NCI-H226 (cell line): Measurements from ENCODE around the gene COBLL1.

Source experiments
- DNase-seq: peaks from one replicate; pipeline ENCODE4 v3.0.0-alpha.2; 2015

COBLL1 gene

DNA sequence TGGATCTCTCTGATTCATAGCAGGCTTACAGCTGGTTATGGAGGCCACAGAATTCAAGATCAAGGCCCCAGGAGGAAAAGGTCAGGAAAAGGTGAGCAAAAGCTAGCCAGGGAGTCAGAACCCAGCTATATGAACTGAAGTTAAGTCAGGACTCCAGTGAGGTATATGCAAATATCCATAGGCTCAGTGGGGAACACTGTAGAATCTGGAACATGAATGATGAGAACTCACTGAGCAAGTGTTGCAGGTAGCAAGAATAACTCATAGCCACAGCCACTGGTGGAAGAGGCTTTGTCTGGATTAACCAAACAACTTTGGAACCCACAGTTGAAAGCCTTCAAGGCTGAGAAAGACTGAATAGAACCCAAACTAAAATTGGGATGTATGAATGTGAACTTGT lies 24.7 kb downstream of the COBLL1 start:
- no peak for DNase-seq

DNA sequence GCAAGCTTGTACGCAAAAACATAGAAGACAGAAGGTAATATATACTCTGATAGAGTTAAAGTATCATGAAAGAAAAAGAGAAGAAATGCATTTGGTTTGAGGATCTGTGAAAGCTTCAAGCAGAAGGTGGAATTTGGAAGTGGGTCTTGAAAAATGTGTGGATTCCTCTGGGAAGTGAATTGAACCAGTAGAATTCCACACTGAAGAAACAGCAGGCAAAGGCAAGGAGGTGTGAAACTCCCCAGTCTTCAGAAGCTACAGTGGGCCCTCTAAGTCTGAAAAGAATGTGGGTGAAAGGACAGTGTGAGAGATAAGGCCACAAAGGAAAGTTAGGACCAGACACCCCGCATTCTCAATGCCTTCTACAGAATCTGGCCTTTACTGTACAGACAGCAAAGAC lies 25.6 kb downstream of the COBLL1 start:
- peak; percentile 22 for DNase-seq

DNA sequence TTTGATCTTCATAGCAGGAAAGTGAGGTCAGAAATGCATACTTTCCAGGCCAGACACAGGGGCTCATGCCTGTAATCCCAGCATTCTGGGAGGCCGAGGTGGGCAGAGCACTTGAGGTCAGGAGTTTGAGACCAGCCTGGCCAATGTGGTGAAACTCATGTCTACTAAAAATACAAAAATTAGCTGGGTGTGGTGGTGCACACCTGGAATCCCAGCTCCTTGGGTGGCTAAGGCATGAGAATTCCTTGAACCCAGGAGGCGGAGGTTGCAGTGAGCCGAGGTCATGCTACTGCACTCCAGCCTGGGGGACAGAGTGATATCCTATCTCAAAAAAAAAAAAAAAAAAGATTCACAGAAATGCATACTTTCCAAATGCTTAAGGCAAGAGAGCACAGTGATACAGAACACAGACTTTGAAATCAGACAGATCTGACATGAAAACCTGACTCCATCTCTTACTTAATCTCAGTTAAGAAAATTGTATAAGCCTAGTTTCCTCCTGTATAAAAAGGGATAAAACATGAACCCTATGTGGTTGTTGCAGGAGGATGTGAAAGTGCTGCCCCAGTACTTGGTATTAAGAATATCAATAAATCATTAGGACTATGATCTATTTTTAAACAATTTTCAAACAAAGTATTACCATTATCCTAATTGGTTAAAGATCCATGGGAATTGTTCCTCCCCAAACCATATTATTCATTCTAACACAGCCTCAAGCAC lies 26.4 kb downstream of the COBLL1 start:
- peak; percentile 35 for DNase-seq

DNA sequence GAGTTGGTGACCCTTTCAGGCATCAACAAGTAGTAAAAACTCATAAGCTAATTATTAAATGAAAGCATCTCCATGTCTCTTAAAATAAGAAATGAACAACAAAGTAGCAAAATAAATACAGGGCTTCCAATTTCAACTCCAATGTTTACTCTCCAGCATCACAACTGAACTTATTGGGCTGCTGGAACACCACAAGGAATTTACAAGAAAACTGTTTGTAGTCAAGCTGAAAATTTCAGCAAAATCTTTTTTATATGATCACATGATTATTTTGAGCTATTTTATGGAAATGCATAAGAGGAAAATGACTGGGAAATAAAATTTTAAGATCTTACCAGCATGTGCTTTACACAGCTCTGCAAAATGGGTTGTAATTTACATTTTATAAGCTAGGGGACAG lies 28.1 kb downstream of the COBLL1 start:
- no peak for DNase-seq

DNA sequence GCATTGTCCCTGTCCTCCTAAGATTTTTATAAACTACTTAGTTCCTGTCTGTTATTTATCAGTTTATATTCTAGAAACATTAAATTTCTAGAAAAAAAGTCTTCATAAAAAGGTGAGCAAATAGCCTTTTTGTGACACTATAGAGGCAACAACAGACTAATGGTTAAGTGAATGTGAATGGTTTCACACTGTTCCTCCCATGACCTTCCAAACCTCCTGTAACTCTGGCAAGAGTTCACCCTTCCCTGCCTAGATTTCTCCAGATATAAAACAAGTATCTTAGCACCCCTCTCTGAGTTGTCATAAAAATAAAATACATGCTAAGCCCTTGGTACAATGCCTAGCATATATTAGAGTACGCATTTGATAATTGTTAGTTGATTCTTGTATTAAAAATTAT lies 29.2 kb downstream of the COBLL1 start:
- DNase-seq, result no peak

DNA sequence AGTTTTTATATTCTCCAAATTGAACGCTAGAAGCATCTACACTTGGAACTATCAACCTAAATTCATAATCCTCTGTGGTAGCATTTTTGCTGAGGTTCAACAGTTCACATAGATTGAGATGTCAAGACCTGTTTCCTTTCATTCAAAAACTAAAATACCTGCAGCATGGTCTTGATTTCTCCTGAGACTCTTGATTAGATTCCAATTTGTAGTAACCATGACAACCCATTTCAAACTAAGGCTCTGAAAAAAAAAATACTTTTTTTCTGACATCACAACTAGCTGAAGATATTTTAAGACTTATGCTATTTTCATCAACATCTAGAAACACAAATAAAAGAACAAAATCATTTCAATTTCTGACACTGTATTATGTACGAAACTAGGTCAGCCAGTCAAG lies 29.8 kb downstream of the COBLL1 start:
- DNase-seq, result no peak

DNA sequence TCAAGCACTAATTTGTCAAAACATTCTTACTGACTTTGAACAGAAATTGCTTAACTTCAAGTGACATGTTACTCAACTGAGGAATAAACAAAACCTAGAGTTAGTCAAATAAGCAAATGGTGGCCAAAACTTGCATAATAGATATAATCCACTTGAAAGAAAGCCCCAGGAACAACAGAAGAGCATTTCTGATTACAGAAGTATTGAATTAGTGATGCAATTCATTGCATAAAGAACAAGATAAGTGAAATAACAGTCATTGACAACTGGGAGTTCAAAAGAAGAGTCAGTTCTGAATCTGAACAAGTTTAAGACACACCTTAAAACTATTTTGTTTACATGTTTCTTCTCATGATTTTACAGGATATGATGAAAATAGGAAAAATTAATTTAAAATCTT lies 30.8 kb downstream of the COBLL1 start:
- DNase-seq, result peak; percentile 22

DNA sequence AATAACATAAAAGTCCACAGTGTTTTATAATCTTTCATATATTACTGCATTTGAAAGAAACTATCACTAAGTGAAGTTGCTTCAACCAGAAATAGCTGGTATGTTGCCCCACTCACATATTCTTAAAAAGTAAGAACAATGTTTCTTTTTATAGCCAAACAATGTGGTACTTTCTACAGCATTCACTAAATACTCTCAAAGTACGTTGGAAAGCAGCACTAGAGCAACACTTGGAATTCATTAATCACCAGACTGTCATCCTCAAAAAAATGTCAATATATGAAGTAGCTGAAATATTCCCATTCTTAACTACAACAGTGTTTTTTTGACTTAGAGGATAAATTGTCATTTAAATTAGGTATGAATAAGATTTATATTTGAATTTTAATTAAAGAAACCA lies 32.8 kb downstream of the COBLL1 start:
- DNase-seq, result no peak

DNA sequence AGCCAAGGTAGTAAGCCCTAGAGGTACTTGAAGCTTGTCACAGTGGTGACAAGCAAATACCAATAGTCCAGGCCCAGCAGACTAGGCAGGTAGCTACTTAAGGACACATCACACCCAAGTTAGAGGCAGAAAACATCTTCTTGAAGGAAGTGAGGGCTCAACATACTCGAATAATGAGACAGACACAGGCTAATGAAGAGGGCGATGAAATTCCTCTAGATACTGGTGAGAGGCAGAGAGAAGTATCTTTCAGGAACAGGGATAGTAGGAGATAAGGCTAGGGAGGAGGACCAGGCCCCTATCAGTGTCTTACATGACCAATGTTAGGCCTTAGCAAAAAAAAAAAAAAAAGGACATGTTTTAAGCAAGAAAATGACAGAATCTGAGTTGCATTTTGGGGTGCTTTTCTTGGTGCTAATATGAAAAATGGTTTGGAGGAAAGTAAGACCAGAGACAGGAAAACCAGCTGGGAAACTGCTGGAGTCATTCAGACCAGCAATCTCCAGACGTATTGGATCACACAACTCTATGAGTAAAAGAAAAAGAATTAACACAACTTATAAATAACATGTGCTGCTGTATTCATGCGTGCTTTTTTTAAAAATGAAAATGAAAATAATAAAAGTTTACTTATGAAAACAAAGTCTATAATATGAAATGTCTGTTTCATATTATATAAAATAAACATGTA lies 37.7 kb downstream of the COBLL1 start:
- DNase-seq, result peak; percentile 34

DNA sequence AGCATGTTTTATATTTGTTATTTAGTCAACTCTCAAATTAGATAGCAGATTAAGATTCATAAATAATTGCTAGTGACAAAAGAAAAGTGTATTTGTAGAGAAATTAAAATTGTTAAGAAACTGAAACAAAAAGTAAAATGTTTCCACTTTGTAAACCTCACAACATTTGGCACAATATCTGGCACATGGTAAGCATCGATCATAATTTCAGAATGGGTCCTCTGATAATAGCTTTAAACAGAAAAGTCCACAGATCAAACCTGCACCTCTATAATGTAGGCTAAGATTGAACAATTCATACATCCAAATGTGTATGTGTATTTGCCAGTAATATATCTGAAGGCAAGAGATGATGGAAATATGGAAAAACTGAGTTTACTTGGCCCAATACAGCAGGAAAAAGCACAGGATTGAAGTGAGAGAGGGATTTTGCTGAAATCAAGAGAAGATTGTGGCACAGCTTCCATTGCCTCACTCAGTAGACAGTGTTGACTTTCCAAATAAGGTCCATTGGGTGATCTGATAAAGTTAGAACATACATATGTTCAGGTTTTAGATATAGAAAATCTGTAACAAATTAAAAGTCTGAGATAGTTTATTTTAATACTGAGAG lies 39.4 kb downstream of the COBLL1 start:
- no peak for DNase-seq

DNA sequence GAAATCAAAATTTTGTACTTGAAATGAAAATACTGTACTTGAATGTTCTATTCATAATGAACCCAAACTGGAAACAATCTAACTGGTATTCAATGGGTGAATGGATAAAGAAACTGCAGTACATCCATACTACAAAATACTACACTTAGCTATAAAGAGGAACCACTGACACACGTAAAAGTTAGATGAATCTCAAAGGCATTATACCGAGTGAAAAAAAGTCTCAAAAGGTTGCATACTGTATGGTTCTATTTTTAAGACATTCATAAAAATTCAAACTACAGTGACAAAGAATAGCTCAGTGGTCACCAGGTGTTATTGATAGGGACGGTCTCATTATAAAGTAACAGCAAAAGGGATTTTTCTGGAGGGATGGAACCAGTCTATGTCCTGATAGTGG lies 41.1 kb downstream of the COBLL1 start:
- DNase-seq, result no peak

DNA sequence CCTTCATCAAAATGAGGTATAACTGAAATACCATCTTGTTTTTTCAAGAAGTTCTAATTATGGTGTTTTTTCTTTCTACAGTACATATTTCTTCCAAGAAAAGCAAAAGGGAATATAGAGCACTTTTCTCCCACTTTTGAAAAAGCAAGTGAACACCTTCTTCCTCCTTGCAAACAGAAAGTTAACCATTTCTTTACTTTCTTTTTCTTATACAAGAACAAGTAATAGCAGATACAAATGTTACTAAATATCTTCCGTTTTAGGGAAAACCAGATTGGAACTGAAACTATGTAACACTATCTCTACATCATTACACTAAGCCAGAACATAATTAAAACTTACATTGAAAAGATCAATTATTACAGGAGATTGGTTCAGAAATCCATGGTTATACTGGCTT lies 44.0 kb downstream of the COBLL1 start:
- no peak for DNase-seq

DNA sequence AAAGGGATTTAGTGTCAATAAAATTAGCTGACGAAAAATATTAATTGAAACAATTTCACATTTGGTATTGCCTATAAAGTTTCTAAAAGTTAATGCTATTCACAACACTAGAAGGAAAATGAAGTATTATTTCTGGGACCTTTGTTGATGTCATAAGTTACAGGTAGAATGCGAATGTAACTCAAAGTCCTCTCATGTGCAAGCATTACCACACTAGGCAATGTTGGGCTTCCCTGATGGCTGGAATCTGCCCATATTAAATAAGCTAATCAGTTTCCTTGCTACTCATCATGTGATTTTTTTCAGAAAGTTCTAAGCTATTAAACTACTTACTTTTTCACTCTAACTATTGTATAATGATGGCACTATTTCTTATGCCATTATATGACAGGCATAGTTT lies 44.6 kb downstream of the COBLL1 start:
- no peak for DNase-seq

DNA sequence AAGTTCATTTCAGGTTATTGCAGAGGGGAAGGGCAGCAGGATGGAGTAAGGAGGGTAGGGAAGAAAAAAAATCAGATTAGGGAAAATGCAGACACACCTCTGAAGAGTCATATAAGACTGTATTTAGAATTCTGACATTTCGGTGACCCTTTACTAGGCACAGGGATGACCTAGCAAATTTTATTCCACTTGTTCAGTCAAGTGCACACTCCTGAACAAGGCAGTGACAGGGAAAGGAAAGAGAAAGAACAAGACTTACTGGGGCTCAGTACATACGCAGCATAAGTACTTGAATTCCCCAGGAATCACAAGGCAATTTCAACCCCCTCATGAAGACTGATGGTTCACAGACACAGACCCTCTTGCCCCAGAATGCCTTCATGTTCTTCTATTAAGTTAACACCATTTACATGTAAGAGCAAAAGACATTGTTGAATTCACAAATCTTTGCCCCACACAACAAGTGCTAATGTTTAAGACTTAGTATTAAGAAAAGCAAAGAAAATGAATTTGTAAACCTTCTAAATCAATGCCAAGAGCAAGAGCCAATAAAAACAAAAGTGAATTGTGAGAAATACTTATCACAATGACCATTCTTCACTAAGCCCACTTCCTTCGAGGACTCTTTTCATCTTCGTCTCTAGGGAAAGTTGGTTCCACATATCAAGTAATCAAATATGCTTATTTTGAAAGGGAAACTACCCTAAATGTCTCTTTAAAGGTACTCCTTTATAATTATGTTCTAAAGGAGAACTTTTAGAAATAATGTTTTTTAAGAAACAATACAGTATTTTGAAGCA lies 47.0 kb downstream of the COBLL1 start:
- DNase-seq, result peak; percentile 30

DNA sequence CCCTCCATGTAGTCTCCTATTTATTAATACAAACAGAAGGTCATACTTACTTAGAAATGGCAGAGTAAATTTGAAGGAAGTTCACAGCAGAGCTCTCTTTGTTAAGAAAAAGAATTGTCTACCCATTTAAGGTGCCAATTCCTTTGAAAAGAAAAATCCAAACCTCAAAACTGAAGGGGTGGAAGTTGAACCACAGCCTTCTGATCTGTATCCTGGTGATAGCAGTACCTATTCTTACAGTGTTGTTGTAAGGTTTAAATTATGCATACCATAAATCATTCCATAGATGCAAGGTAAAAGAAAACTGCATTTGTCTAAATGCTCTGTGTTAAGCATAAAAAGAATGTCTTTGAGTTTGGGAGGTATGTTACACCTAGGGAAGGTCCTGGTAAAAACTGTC lies 47.6 kb downstream of the COBLL1 start:
- peak; percentile 16 for DNase-seq

DNA sequence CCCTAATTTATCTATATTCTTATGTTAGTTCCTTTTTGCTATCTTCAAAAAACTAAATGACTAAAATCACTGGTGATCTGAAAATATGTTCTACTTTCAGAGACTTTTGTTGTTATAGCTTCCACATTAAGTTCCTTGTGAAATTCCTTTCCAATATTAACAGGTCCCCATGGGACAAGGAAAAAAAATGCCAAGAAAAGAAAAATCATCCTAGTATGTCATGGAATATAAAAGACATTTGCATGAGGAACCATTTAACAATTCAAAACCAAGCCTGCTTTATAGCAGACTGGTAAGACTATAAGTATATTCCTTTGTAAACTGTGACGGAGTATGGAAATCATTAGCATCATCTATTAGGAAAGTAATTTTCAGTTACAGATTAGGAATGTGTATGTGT lies 48.1 kb downstream of the COBLL1 start:
- no peak for DNase-seq

DNA sequence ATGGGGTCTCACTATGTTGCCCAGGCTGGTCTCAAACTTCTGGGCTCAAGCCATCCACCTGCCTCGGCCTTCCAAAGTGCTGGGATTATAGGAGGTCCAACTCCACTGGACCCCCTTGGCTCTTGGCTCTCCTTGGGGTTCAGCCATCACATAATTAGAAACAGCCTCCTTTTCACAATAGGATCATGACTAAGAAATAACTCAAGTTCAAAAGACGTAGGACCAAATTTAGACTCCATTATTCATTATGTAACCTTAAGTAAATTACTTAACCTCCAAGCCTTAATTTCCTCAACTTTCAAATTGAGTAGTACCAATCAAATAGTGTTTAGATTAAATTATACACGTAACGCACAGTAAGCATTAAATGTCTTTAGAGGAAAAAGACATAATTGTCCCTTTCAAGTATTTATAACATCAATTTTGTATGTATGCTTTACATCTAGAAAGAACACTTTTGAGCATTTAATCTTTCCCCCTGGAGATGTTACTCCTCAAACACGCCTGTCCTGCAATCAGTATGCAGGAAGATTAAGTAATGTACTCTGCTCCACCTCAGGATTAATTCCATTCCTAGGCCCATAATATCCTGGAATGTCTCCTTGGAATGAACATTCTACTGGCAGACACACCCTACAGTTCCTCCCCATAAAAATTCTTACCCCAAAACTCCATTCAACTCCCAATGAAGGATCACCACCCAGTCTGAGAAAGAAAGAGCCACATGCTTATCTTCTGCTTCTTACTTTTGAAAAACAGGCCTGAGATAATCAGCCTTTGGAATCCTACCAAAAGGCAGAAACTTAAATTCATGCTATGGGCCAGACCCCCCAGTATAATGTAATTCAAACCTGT lies 49.1 kb downstream of the COBLL1 start:
- peak; percentile 93 for DNase-seq

DNA sequence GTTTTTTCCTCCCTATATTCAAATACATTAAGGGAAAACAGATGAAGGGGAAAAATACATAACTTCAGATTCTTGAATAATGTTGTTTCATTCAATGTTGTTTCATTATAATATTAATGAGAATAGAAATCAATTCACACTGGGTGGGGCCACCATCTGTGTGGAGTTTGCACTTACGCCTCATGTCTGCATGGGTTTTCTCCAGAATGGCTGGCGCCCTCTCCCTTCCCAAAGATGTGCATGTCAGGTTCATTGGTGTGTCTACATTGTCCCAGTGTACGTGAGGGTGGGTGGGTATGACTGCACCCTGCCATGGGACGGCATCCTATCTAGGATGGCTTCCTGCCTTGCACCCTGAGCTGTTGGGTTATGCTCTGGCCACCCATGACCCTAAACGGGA lies 51.7 kb downstream of the COBLL1 start:
- DNase-seq, result no peak

DNA sequence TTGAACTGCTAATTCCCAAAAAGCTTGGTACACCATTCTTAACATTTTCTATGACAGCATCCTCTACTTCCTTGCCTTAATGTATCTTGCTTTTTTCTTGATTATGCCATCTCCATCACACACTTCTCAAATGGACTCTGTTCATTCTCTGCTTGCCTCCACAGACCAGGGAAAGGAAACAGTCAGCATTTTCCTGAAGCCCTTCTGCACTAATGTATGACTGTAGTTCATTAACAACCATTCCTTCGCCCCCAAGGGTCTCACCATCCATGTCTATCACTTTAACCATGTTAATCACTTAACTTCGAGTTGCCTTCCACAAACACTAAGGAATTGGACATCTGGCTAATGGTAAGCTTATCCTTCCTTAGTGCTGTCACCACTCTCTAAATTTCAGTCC lies 54.8 kb downstream of the COBLL1 start:
- no peak for DNase-seq

DNA sequence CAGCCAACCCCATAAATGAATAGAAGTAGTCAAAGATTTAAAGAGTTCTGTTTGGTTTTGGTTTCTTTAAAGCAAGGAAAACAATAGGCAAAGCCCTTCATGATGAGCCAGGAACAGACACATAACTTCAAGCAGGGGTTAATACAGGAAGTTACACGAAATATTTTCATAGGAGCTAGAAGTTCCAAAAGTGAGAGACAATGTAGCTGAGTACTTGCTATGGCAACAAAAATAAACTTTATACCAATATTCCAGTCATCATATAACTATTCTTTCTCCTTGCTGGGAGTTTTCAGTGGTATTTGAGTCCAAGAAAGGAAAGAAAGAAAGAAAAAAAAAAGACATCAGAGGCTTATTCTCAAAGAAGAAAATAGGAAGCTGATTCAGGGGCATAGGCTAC lies 56.2 kb downstream of the COBLL1 start:
- DNase-seq, result peak; percentile 46

DNA sequence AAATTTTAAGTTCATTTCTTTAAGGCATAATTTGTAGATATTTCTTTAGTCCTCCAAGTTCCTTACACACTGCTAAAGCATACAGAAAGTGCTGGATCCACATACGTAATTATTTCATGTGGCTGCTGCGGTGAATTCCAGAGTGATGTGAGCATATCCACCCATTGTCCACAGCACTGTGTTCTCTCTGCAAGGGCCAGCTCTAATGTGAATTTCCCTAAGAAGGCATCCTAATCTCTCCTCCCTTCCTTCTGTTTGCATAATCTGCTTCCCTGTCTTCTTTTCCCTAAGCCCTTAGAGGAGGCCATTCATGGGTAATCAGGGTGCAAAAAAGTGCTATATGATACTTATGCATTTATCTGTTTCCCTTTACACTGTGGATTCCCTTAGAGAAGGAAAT lies 57.2 kb downstream of the COBLL1 start:
- peak; percentile 84 for DNase-seq

DNA sequence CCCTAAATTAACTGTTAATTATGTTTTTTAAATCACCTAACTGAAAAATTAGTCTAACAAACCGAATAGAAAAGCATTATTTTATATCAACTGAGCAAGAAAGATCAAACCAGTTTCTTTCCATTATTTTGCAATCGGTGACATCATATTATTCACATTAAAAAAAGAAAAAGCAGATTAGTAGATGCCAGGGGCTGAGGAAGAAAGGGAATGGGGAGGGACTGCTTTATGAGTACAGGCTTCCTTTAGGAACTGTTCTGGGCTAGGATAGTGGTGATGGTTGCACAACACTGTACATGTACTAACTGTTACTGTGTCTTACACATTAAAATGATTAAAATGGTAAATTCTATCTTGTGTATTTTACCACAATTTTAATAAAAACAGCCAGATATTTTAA lies 59.3 kb downstream of the COBLL1 start:
- DNase-seq, result peak; percentile 87

DNA sequence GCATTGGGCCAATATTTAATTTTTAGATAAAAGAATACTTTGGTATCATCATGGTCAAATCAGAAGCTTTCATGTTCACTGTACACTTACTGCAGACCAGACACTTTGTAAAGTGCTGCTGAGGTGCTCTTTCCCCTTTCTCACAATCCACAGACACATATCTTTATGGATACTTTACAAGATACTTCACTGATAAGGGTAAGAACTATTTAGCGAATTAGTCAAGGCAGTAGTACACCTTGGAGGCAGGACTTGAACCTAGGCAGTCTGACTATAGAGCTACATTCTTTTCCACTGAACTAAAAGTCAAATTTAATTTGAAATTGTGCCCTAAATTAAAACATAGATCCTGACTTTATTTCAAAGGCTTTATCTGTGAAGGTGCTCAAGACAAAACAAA lies 60.2 kb downstream of the COBLL1 start:
- no peak for DNase-seq
